NCI-H146 treated with DMSO at 0.1 percent for 48 hours (cell line): ENCODE measurements around the gene TERT.
A peak's percentile ranks its signal among the peaks of the same experiment; 100 is the strongest.
"Not testable (repeated sequence)": the region's sequence is repeated elsewhere in the genome, so short reads cannot be mapped to it uniquely, and the experiment has no call there.

Source experiments
- DNase-seq: peaks from one replicate; lab custom pipeline; 2025; ENCODE audit not compliant: unreplicated experiment; lab: John Stamatoyannopoulos, UW

TERT gene

GRCh38 chr5:1331861-1332405 lies 37.1 kb upstream of the TERT start:
- no peak for DNase-seq

DNA sequence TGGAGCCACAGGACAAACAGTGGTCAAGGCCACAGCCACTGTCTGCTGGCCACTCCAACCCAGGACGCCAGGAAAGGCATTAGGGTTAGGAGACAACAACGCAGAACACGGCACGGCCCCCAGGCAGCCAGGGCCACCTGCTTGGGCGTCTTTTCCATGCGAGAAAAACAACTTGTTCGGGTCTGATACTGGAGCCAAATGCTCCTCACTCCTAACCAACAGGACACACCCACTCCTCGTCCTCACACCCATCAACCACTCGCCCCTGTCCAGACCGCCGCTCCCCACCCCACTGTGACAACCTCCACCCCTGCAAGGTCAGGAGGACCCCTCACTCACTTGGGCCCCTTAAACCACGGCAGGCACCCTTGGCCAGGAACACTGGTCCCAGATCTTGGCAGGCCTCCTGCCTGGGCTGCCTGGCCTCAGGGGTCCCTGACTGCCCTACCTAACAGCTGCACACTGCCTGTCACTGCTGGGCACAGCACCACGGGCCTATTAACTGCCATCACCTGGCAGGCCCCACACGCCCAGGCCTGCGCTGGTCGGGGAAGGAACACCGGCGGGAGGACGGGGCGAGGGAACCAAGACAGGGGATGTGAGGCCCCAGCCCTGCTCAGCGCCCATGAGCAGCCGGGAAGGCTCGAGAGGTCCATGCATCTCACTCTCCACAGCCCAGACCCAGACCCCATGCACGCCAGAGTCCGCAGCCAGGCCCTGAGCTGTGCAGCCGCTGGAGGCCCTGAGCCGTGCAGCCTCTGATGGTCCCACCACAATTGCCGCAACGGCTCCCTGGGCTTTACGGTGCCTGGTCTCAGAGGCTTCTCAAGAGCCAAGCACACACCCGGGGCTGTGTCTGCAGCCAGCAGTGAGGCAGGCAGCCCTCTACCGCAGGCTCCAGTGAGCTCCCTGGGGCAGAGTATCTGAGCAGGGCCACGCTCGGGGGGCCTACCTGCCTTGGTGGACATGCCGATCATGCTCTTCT lies 36.3 kb upstream of the TERT start:
- DNase-seq, result no peak

GRCh38 chr5:1330146-1330846 lies 35.4 kb upstream of the TERT start:
- no peak for DNase-seq

DNA sequence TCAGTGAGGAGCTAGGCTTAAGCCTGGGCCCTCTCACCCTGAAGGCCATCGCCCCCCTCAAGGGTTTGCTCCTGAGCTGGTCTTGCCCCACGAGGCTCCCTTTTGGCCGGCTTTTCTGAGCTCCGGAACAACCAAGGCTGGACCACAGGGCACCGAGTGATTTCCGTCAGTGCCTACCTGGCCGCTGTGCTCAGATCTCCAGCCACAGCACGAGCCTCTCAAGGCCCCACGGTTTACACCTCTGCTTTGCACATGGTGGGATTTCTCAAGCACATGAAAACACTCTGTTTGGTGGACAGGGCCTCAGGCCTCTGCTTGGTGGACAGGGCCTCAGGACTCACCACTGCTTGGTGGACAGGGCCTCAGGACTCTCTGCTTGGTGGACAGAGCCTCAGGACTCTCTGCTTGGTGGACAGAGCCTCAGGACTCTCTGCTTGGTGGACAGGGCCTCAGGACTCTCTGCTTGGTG lies 34.3 kb upstream of the TERT start:
- DNase-seq, result no peak

GRCh38 chr5:1328237-1329110 lies 33.6 kb upstream of the TERT start:
- not testable (repeated sequence) for DNase-seq

DNA sequence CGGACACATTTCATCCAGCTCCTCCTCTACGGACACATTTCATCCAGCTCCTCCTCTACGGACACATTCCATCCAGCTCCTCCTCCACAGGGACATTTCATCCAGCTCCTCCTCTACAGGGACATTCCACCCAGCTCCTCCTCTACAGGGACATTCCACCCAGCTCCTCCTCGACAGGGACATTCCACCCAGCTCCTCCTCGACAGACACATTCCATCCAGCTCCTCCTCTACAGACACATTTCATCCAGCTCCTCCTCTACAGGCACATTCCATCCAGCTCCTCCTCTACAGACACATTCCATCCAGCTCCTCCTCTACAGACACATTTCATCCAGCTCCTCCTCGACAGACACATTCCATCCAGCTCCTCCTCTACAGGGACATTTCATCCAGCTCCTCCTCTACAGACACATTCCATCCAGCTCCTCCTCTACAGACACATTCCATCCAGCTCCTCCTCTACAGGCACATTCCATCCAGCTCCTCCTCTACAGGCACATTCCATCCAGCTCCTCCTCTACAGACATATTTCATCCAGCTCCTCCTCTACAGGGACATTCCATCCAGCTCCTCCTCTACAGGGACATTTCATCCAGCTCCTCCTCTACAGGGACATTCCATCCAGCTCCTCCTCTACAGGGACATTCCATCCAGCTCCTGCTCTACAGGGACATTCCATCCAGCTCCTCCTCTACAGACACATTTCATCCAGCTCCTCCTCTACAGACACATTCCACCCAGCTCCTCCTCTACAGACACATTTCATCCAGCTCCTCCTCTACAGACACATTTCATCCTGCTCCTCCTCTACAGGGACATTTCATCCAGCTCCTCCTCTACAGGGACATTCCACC lies 32.3 kb upstream of the TERT start:
- not testable (repeated sequence) for DNase-seq

DNA sequence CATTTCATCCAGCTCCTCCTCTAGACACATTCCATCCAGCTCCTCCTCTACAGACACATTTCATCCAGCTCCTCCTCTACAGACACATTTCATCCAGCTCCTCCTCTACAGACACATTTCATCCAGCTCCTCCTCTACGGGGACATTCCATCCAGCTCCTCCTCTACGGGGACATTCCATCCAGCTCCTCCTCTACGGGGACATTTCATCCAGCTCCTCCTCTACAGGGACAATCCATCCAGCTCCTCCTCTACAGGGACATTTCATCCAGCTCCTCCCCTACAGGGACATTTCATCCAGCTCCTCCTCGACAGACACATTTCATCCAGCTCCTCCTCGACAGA lies 31.6 kb upstream of the TERT start:
- not testable (repeated sequence) for DNase-seq

- no peak for DNase-seq
Measured at GRCh38 chr5:1325870-1326531, 31.1 kb upstream of the TERT start.

DNA sequence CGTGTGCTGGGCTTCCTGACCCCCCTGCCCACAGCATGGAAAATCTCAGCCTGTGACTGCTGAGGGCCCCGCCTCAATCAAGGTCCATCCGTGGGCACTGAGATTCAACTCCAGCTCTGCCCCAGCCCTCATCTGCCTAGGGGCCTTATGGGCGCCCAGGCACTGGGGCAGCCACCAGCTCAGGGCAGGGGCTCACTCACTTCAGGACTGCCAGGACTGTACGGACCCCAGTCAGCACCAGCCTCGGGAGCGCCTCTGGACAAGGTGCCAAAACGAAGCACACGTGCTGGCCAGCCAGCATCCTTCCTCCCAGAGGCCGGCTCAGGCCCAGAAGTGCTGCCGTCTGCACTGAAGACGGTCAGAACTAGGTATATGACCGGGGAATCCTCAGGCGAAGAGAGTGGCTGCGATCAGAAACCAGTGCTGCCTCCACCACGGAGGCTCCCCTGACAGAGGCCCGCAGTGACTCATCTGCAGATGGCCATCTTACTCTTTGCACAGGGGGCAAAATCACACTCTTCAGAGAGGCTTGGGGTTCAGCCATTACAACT lies 30.4 kb upstream of the TERT start:
- DNase-seq, result no peak

GRCh38 chr5:1324719-1325190 lies 29.9 kb upstream of the TERT start:
- no peak for DNase-seq

- no peak for DNase-seq
Measured at GRCh38 chr5:1324301-1324700, 29.4 kb upstream of the TERT start.

- peak; percentile 14 for DNase-seq
Measured at GRCh38 chr5:1323803-1324173, 28.9 kb upstream of the TERT start.

DNA sequence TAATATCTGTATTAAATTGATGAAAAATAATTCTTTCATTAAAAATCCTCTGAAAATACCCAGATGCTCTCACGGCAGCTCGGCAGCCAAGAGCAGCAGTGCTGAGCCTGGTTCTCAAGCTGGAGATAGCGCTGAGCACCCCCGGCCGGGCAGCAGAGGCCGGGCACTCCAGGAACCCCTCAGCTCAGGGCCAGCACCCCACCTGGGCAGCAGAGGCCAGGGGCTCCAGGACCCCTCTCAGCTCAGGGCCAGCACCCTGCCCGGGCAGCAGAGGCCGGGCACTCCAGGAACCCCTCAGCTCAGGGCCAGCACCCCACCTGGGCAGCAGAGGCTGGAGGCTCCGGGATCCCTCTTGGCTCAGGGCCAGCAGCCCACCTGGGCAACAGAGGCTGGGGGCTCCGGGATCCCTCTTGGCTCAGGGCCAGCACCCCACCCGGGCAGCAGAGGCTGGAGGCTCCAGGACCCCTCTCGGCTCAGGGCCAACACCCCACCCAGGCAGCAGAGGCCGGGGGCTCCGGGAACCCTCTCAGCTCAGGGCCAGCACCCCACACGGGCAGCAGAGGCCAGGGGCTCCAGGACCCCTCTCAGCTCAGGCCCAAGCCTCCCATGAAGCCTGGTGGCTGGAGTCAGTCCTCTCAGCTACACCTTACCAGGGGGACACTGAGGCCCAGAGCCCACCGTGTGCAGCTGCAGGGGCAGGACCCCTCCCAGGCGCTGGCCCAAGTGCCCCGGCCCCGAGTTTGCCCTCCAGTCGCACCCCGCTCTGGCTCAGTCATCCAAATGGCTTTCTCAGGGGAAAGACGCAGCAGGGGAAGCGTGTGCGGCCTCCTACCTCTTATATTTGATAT lies 28.3 kb upstream of the TERT start:
- no peak for DNase-seq

DNA sequence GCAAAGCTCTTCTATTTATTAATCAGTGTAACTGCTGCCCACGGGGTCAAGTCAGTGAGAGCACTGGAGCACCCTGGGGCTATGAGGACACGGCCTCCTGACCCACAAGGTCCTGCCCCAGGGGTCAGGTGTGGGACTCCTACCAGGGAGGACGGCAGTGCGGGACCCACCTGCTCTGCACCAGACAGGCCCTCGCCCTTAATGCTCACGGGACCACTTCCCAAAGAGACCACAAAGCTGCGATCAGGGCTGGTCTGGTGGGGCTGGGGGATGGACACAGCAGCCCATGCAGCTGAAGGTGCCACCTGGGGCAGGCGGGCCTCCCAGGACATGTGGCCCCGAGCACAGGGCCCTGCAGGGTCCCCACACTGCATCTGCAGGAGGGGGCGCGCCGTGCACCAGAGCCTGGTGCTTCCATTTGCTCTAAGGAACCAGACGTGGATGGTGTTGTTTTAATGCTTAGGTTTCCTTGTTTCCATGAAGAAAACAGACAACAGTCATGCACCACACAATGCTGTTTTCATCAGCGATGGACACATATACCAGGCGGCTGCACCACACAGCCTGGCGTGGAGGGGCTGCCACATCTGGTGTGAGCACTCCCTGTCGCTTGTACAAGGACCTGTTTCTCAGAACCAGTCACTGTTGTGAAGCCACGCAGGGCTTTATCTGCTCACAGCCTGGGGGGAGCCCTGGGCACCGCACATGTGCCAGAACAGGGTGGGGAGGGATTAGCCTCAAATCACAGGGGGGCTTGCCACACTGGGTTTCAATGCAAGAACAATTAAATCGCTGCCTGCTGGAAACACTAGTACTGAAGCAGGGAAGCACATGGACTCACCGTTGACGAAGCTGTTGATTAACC lies 27.4 kb upstream of the TERT start:
- DNase-seq, result no peak

DNA sequence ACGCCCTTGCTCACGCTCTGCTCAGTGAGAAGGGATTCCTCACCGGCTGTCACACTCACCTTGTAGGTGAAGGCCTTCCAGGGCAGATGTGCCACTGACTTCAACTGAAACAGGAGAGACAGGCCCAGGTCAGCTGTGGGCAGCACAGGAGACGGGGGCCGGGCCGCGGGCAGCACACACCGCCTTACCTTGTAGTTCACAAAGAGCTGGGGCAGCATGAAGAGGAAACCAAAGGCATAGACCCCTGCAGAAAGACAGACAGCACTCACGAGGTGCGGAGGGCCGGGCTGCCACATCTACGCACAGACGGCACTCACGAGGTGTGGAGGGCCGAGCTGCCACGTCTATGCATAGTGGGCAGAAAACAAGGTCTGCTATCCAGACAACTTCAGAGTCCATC lies 26.7 kb upstream of the TERT start:
- no peak for DNase-seq

DNA sequence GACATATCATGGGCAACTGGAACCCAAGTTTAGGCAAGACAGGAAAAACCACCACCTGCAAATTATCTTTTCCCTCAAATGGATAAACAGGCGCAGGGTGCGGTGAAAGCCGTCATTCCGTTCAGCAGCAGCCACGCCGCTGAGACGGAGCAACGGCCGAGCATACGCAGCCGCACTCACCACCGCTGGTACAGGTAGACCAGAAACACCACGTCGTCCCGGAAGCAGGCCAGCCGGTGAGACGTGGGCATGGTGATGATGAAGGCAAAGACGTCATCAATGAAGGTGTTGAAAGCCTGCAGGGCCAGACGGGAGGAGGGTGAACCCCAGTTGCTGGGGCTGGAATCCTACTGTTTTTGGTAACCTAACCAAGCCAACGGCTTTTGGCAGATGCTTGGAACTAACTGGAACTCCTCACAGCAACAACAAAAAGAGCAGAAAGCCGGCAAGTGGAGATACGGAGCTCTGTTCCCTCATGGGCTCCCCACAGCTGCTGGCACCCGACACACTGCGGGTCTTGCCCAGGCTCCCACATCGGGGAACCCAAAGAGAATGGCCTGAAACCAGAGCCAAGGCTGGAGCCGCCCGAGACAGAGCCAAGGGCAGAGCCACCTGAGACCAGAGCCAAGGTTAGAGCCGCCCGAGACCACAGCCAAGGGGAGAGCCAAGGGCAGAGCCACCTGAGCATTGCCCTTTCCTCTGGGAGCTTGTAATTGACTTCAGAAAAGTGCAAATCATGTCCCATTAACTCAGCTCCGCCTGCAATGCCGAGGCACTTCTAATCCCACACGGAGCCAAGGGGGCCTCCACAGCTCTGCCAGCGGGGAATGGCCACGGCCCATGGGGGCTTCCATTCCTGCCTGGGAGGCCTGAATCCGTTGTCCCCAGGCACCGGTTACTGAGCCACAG lies 25.8 kb upstream of the TERT start:
- DNase-seq, result no peak
